GM19035 (cell line): ENCODE data around the gene VSIG4.
"Not testable (repeated sequence)": the region's sequence is repeated elsewhere in the genome, so short reads cannot be mapped to it uniquely, and the experiment has no call there.

Experiments
- ATAC-seq: cut with Tn5 transposase; IDR thresholded peaks from one replicate; pipeline ENCODE4 v1.9.1; 2021; ENCODE audit not compliant: unreplicated experiment

Gene VSIG4

DNA sequence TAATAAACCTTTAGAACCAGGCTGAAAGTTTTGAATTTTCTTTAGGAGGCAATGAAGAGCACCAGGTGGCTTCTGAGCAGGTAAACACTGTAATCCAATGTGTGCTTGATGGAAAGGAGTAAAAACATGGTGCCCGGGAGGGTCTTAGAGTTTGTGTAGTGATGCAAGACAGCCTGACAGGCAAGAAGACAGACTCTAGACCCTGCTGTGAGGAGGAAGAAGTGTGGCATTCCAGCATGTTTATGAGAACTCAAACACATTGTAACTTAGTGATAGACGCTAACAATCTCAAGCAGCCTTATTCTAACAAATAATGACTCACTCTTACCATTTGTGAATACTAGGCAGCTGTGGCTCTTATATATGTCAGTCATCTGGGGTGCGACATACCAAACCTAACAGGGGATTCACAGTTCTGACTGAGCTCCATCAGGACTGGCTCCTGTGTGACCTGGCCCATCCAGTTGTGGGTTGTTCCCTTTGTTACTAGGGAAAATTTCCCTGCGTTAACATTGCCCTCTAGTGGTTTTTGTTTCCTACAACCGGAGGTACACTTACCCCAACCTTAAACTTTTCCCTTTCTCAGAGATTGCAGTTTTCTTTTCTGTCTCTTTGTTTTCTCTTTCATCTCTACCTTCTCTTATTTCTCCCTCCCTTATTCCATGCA lies 53.8 kb downstream of the VSIG4 start:
- peak; percentile 73 for ATAC-seq

DNA sequence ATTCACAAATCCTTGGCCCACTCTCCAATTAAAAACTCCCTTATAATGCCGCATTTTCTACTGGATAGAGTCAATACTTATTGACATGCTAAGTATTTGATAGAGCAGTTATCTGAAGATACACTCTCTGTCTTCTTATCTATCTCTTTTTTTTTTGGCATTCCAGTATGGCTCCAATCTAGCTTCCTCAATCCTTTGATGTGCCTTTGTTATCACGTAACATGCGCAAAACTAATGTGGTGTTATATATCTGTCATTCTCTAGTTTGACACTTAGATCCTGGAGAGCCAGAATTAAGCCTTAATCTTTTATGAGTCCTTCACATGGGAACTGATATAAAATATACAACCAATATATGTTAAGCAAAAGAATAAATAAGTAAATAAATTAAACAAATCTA lies 54.7 kb downstream of the VSIG4 start:
- no peak for ATAC-seq

- ATAC-seq, result not testable (repeated sequence)
These were observed 62.7 kb downstream of the VSIG4 start for GRCh38 chrX:65977161-65977560.

DNA sequence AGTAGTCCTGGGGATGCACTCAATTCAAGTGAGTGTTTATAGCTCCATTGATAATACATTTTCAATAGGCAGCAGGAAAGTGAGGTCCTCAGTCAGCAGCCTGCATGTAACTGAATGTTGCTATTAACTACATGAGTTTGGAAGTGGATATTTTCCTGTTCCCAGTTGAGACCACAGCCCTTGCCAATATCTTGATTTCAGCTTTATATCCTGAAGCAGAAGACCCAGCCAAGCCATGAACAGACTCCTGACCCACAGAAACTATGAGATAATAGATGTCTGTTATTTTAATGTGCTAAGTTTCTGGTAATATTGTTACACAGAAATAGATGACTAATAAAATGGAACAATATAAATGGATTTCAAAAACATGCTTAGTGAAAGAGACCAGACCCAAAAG lies 63.7 kb downstream of the VSIG4 start:
- ATAC-seq, result no peak

- ATAC-seq, result not testable (repeated sequence)
These were observed 64.6 kb downstream of the VSIG4 start for GRCh38 chrX:65975161-65975751.
